ENCODE results near the gene CHID1. TPM values are rescaled to one million over a fixed set of nuclear protein-coding genes. Genes with fewer than 3 reads are reported as not detected.

CHID1 gene
- total and polyA plus RNA-seq, 9 of the 15 experiments (the other 6 are each of a cell fraction or from before 2014, with no cell fraction given) = 15.1 to 108 (median 39.8) TPM

DNA sequence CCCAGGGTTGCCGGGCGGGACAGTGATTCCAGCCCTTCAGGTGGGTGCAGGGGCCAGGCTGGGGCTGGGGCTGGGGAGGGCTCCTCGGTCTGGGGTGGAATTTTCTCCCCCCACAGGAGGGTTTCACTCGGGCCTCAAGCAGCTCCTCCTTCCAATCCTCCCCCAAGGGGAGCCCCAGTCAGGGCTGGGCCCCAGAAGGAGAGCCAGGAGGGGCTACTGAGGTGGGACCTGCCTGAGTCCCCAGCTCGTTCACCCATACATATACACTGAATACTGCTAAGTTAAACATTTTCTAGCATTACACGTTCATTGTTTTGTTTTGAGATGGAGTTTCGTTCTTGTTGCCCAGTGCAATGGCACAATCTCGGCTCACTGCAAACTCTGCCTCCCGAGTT lies 84.4 kb downstream of the CHID1 start (continued):
- TF ChIP-seq, protein P1, sequence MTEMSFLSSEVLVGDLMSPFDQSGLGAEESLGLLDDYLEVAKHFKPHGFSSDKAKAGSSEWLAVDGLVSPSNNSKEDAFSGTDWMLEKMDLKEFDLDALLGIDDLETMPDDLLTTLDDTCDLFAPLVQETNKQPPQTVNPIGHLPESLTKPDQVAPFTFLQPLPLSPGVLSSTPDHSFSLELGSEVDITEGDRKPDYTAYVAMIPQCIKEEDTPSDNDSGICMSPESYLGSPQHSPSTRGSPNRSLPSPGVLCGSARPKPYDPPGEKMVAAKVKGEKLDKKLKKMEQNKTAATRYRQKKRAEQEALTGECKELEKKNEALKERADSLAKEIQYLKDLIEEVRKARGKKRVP (CRISPR knock-in tag; IDR thresholded peaks at IDR 0.05) = no peak
- TF ChIP-seq HDAC2 (IDR thresholded peaks at IDR 0.05) = no peak
- TF ChIP-seq, protein P2, sequence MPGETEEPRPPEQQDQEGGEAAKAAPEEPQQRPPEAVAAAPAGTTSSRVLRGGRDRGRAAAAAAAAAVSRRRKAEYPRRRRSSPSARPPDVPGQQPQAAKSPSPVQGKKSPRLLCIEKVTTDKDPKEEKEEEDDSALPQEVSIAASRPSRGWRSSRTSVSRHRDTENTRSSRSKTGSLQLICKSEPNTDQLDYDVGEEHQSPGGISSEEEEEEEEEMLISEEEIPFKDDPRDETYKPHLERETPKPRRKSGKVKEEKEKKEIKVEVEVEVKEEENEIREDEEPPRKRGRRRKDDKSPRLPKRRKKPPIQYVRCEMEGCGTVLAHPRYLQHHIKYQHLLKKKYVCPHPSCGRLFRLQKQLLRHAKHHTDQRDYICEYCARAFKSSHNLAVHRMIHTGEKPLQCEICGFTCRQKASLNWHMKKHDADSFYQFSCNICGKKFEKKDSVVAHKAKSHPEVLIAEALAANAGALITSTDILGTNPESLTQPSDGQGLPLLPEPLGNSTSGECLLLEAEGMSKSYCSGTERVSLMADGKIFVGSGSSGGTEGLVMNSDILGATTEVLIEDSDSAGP (CRISPR knock-in tag; IDR thresholded peaks at IDR 0.05) = no peak
- TF ChIP-seq, protein P3, sequence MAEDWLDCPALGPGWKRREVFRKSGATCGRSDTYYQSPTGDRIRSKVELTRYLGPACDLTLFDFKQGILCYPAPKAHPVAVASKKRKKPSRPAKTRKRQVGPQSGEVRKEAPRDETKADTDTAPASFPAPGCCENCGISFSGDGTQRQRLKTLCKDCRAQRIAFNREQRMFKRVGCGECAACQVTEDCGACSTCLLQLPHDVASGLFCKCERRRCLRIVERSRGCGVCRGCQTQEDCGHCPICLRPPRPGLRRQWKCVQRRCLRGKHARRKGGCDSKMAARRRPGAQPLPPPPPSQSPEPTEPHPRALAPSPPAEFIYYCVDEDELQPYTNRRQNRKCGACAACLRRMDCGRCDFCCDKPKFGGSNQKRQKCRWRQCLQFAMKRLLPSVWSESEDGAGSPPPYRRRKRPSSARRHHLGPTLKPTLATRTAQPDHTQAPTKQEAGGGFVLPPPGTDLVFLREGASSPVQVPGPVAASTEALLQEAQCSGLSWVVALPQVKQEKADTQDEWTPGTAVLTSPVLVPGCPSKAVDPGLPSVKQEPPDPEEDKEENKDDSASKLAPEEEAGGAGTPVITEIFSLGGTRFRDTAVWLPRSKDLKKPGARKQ (CRISPR knock-in tag; IDR thresholded peaks at IDR 0.05) = no peak
- TF ChIP-seq ZNF76 (CRISPR knock-in tag; IDR thresholded peaks at IDR 0.05; ENCODE audit: borderline replicate concordance) = no peak
- no peak for TF ChIP-seq XRCC5 (IDR thresholded peaks at IDR 0.05; ENCODE audit: low read depth, low read length)
